CD14-positive monocyte (primary cell): ENCODE data around the gene C1orf185. TPM values are rescaled to one million over a fixed set of nuclear protein-coding genes. Genes with fewer than 3 reads are reported as not detected.
A peak's percentile ranks its signal among the peaks of the same experiment; 100 is the strongest.

Experiments used
- DNase-seq, 3 donors: peaks; one replicate each; pipeline ENCODE4 v3.0.0-alpha.2; 2011 to 2022
- H2AFZ ChIP-seq: 2 replicates; pipeline ENCODE4 v1.6.0; 2012; ENCODE audit warnings: mild to moderate bottlenecking, low read depth, low read length, inconsistent platforms; ENCODE audit not compliant: insufficient read depth, poor library complexity, severe bottlenecking
- H3K27ac ChIP-seq, 2 donors: 1 replicate in 1 of 2; 2 replicates in 1 of 2; pipeline ENCODE4 v1.5.1; 2012 to 2013; ENCODE audit warnings: low read length in 2 of 2, control low read depth in 1 of 2, inconsistent platforms in 1 of 2, low read depth in 1 of 2, mild to moderate bottlenecking in 1 of 2
- H3K27me3 ChIP-seq, 2 donors: one replicate each; pipeline versions ENCODE4 v1.6.0 to v1.6.1; 2011 to 2013; ENCODE audit warnings: low read length in 2 of 2; ENCODE audit not compliant: control insufficient read depth in 2 of 2, insufficient read depth in 2 of 2
- H3K36me3 ChIP-seq, 2 donors: replicated peaks in 1 of 2; 1 replicate in 1 of 2; 2 replicates in 1 of 2; pipeline versions ENCODE4 v1.5.1 to v1.6.1; 2012 to 2013; ENCODE audit warnings: low read length in 2 of 2, control low read depth in 1 of 2, inconsistent platforms in 1 of 2, mild to moderate bottlenecking in 1 of 2; ENCODE audit not compliant: insufficient read depth in 2 of 2, control insufficient read depth in 1 of 2
- H3K4me1 ChIP-seq, 2 donors: 1 replicate in 1 of 2; 2 replicates in 1 of 2; pipeline versions ENCODE4 v1.5.1 to v1.6.1; 2012 to 2013; ENCODE audit warnings: low read length in 2 of 2, control low read depth in 1 of 2, inconsistent platforms in 1 of 2, mild to moderate bottlenecking in 1 of 2, moderate library complexity in 1 of 2; ENCODE audit not compliant: insufficient read depth in 2 of 2, control insufficient read depth in 1 of 2
- H3K4me2 ChIP-seq: replicated peaks from 2 replicates; pipeline ENCODE3; 2012; ENCODE audit warnings: low read length, moderate library complexity, mild to moderate bottlenecking; ENCODE audit not compliant: poor library complexity, severe bottlenecking; ENCODE audit errors: extremely low read depth
- H3K4me3 ChIP-seq, 3 experiments: fragments of 200-600 bp in 1 of 3; sonication (generic) in 1 of 3; replicated peaks in 1 of 3; 1 replicate in 2 of 3; 2 replicates in 1 of 3; pipeline ENCODE4 v1.5.1; 2011 to 2013; ENCODE audit warnings: low read length in 3 of 3, mild to moderate bottlenecking in 3 of 3, control low read depth in 2 of 3, low read depth in 2 of 3, inconsistent platforms in 1 of 3, moderate library complexity in 1 of 3
- H3K79me2 ChIP-seq: 2 replicates; pipeline ENCODE4 v1.6.0; 2012; ENCODE audit warnings: mild to moderate bottlenecking, control low read depth, inconsistent platforms, low read length, moderate library complexity; ENCODE audit not compliant: insufficient read depth
- H3K9ac ChIP-seq: 2 replicates; pipeline ENCODE4 v1.6.0; 2017; ENCODE audit warnings: low read length, mild to moderate bottlenecking; ENCODE audit not compliant: insufficient read depth, poor library complexity, severe bottlenecking
- H3K9me3 ChIP-seq, 2 donors: replicated peaks in 1 of 2; 1 replicate in 1 of 2; 2 replicates in 1 of 2; pipeline versions ENCODE4 v1.5.1 to v1.6.1; 2012 to 2013; ENCODE audit warnings: low read length in 2 of 2, control low read depth in 1 of 2; ENCODE audit not compliant: control insufficient read depth in 1 of 2, insufficient read depth in 1 of 2
- H4K20me1 ChIP-seq: 2 replicates; pipeline ENCODE4 v1.6.0; 2012; ENCODE audit warnings: mild to moderate bottlenecking, low read length, control low read depth, moderate library complexity; ENCODE audit not compliant: insufficient read depth
- H3K27ac Mint-ChIP-seq, 7 donors: one replicate each; pipeline ENCODE4 v1.8.0; 2020; ENCODE audit warnings: mild to moderate bottlenecking in 7 of 7, mixed read lengths in 7 of 7, moderate library complexity in 6 of 7, inconsistent platforms in 2 of 7
- H3K27me3 Mint-ChIP-seq, 3 donors: one replicate each; pipeline ENCODE4 v1.8.0; 2021 to 2022; ENCODE audit warnings: low read depth in 3 of 3, mild to moderate bottlenecking in 3 of 3, mixed read lengths in 3 of 3, moderate library complexity in 3 of 3, inconsistent platforms in 1 of 3
- H3K36me3 Mint-ChIP-seq, 2 donors: one replicate each; pipeline ENCODE4 v1.8.0; 2020; ENCODE audit warnings: mixed read lengths in 2 of 2, inconsistent platforms in 1 of 2, mild to moderate bottlenecking in 1 of 2
- H3K4me1 Mint-ChIP-seq: one replicate; pipeline ENCODE4 v1.8.0; 2020; ENCODE audit warnings: mild to moderate bottlenecking, mixed read lengths
- H3K4me3 Mint-ChIP-seq, 2 donors: one replicate each; pipeline ENCODE4 v1.8.0; 2020; ENCODE audit warnings: mild to moderate bottlenecking in 2 of 2, mixed read lengths in 2 of 2, moderate library complexity in 1 of 2
- H3K9me3 Mint-ChIP-seq, 7 donors: one replicate each; pipeline ENCODE4 v1.8.0; 2020 to 2022; ENCODE audit warnings: mixed read lengths in 7 of 7, mild to moderate bottlenecking in 6 of 7, moderate library complexity in 6 of 7, inconsistent platforms in 2 of 7
- WGBS: methylation state at CpG from one replicate; pipeline ENCODE4 v1.1.5; 2013; ENCODE audit warnings: missing lambda C conversion rate; ENCODE audit not compliant: insufficient coverage; 5-methylcytosine and 5-hydroxymethylcytosine counted together
- intact Hi-C, 2 donors: fragments of 100-400 bp; cut with micrococcal nuclease; formaldehyde crosslinking; loops; one replicate each; pipeline versions ENCODE4 v1.15.0 to v1.15.1; 2023
- polyA plus RNA-seq, 3 donors: library from polyadenylated mRNA; depleted of rRNA in 1 of 3; unstranded in 2 of 3; stranded (reverse) in 1 of 3; fragments of 300-500 nt in 2 of 3; fragments of >200 nt in 1 of 3; fragmentation: Illumina TruSeq in 2 of 3; gene quantifications; 1 replicate in 2 of 3; 2 replicates in 1 of 3; pipeline ENCODE4 v1.2.3, GENCODE V29; 2012 to 2021
- TF ChIP-seq, protein P1 (sequence below): fragments of 200-600 bp; IDR thresholded peaks from one replicate; pipeline ENCODE4 v1.8.0; 2022; ENCODE audit warnings: antibody characterized with exemption, mild to moderate bottlenecking

Gene C1orf185
- polyA plus RNA-seq, 3 donors: not detected

GRCh38 chr1:51071291-51072042, 30.6 kb upstream of the C1orf185 start:
- Histone ChIP-seq H3K9ac (no peak overlapping the region), H3K4me1 (no peaks in the 10 kb centered on the region), H3K36me3 (no peaks in the 10 kb centered on the region), H4K20me1 (no peaks in the 10 kb centered on the region), H3K4me2 (no peak overlapping the region), H3K79me2 (no peaks in the 10 kb centered on the region), H3K9me3 (peaks cover 0 to 3% of the 10 kb centered on the region in 2 donors), H3K4me3 (no peak overlapping the region), H3K27ac (no peak overlapping the region), H2AFZ (no peak overlapping the region), H3K27me3 (peaks cover 0 to 15% of the 10 kb centered on the region in 2 donors)
- no peak overlapping the region for H3K4me3 Mint-ChIP-seq
- H3K27me3 Mint-ChIP-seq: peaks cover 8 to 22% (median 13%) of the 10 kb centered on the region in 3 donors
- no peaks in the 10 kb centered on the region for H3K36me3 Mint-ChIP-seq
- 100% methylated on average over 1 of the region's 11 CpGs for WGBS
- DNase-seq: no peak
- TF ChIP-seq, protein P1, sequence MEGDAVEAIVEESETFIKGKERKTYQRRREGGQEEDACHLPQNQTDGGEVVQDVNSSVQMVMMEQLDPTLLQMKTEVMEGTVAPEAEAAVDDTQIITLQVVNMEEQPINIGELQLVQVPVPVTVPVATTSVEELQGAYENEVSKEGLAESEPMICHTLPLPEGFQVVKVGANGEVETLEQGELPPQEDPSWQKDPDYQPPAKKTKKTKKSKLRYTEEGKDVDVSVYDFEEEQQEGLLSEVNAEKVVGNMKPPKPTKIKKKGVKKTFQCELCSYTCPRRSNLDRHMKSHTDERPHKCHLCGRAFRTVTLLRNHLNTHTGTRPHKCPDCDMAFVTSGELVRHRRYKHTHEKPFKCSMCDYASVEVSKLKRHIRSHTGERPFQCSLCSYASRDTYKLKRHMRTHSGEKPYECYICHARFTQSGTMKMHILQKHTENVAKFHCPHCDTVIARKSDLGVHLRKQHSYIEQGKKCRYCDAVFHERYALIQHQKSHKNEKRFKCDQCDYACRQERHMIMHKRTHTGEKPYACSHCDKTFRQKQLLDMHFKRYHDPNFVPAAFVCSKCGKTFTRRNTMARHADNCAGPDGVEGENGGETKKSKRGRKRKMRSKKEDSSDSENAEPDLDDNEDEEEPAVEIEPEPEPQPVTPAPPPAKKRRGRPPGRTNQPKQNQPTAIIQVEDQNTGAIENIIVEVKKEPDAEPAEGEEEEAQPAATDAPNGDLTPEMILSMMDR: no peak
- H3K27ac Mint-ChIP-seq: peak overlapping the region in 1 of 7 donors; percentile 29
- peaks cover 0 to 7% (median 4%) of the 10 kb centered on the region in 7 donors for H3K9me3 Mint-ChIP-seq
- H3K4me1 Mint-ChIP-seq: peaks cover 1% of the 10 kb centered on the region
- intact Hi-C loops: no loop called here

DNA sequence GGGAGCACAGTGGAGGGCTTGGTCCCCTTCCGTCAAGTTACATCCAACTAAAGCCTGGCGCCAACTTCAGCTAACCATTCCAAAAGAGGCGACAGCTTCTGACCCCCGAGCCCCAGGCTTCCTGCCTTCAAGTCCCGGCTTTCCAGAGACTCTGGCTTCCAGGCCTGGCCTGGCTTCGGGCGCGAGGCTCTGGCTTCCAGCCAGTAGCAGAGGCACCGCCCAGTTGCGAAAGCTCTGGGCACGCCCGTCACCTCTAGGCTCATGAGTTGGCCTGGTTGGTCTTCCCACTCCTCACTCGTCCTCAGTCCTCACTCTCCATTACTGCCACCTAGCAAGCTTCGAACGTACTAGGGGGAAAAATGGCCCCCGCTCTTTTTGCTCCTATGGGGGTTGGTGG, 30.0 kb upstream of the C1orf185 start:
- TF ChIP-seq, protein P1: no peak
- H2AFZ ChIP-seq: no peak overlapping the region
- WGBS: 79% methylated on average over 11 of the region's 16 CpGs
- no peak for DNase-seq
- H4K20me1 ChIP-seq: no peaks in the 10 kb centered on the region
- no peak overlapping the region for H3K4me2 ChIP-seq
- peaks cover 0 to 3% of the 10 kb centered on the region in 2 donors for H3K9me3 ChIP-seq
- Mint-ChIP-seq H3K27me3 (peaks cover 8 to 22% (median 13%) of the 10 kb centered on the region in 3 donors), H3K4me1 (peaks cover 1% of the 10 kb centered on the region), H3K36me3 (no peaks in the 10 kb centered on the region), H3K4me3 (no peak overlapping the region), H3K27ac (peak overlapping the region in 1 of 7 donors; percentile 29), H3K9me3 (peaks cover 0 to 7% (median 4%) of the 10 kb centered on the region in 7 donors)
- no peaks in the 10 kb centered on the region for H3K36me3 ChIP-seq
- no peak overlapping the region for H3K9ac ChIP-seq
- H3K4me3 ChIP-seq: no peak overlapping the region
- H3K4me1 ChIP-seq: no peaks in the 10 kb centered on the region
- H3K79me2 ChIP-seq: no peaks in the 10 kb centered on the region
- peaks cover 0 to 15% of the 10 kb centered on the region in 2 donors for H3K27me3 ChIP-seq
- intact Hi-C loops: no loop called here
- H3K27ac ChIP-seq: no peak overlapping the region
